ENCODE data around the gene SLBP. TPM values are rescaled to one million over a fixed set of nuclear protein-coding genes. Genes with fewer than 3 reads are reported as not detected.

SLBP gene
- total and polyA plus RNA-seq, 2 of the 8 experiments (the other 6 are each of a cell fraction or from before 2014, with no cell fraction given) = 44.1 to 49.0 TPM

DNA sequence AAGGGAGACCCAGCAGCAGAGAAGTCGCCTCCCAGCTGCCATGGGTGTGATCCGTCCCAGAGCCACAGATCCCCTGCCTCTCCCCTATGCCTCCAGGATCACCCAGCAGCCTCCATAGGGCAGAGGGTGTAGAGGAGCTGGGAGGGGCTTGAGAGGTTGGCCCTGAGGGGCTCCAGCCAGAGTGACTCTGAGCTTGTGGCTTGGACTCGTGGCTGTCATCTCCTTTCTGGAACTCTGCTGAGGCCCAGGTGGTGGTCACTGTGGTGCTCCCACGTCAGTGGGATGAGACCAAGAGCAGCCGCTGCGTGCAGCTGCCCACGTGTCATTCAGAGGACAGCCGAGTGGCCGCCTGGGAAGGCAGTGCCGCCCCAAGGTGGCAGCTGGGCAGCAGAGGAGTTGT is 13.4 kb upstream of the SLBP start:
- Histone ChIP-seq H2BK12ac (ENCODE audit: low read depth, low read length) (no peak overlapping the region), H3K9ac (replicated peaks in 1 of 4; ENCODE audit: extremely low read depth in 1 of 4, low read depth in 3 of 4, low read length in 3 of 4) (no peak overlapping the region), H3K14ac (ENCODE audit: insufficient read length) (no peak overlapping the region), H3K36me3 (ENCODE audit: control insufficient read depth in 2 of 4, insufficient read depth in 4 of 4, low read length in 3 of 4) (peaks cover 41 to 49% (median 45%) of the 10 kb centered on the region in 4 experiments), H3K4me1 (replicated peaks in 1 of 4; ENCODE audit: control insufficient read depth in 3 of 4, insufficient read depth in 4 of 4, low read length in 3 of 4) (peaks cover 0 to 12% (median 5%) of the 10 kb centered on the region in 4 experiments; a peak in 6 of 7 replicates), H3K18ac (ENCODE audit: extremely low read depth, low read length) (no peak overlapping the region), H3K79me1 (ENCODE audit: low read depth, low read length) (peaks cover 7% of the 10 kb centered on the region), H4K8ac (ENCODE audit: extremely low read depth, insufficient read depth, low read length) (no peak overlapping the region), H2AK5ac (ENCODE audit: low read depth, low read length) (no peak overlapping the region), H3K27ac (ENCODE audit: low read depth, low read length) (no peak overlapping the region), H3K9me3 (ENCODE audit: insufficient read depth in 2 of 2, low read depth in 1 of 2, low read length in 1 of 2) (no peaks in the 10 kb centered on the region), H3K4me3 (ENCODE audit: extremely low read depth in 1 of 4, insufficient read depth in 2 of 4, low read depth in 3 of 4, low read length in 4 of 4) (no peak overlapping the region), H3K23me2 (ENCODE audit: low read depth, low read length) (peaks cover 6% of the 10 kb centered on the region), H3K79me2 (ENCODE audit: control insufficient read depth in 1 of 2, insufficient read depth in 2 of 2, low read length in 2 of 2) (peaks cover 9 to 34% of the 10 kb centered on the region in 2 experiments; a peak in 3 of 4 replicates), H2BK20ac (ENCODE audit: low read length) (no peak overlapping the region), H4K5ac (ENCODE audit: insufficient read length, low read depth, low read length) (no peak overlapping the region), H3K4ac (replicated peaks; ENCODE audit: insufficient read length, low read depth, low read length) (no peak overlapping the region), H3K23ac (ENCODE audit: insufficient read length) (no peak overlapping the region), H3K4me2 (ENCODE audit: insufficient read depth in 1 of 2, low read depth in 2 of 2, low read length in 2 of 2) (no peak overlapping the region), H2AFZ (ENCODE audit: low read length) (no peak overlapping the region), H2BK15ac (ENCODE audit: low read length) (no peak overlapping the region), H4K91ac (replicated peaks; ENCODE audit: insufficient read length, low read length) (no peak overlapping the region), H2BK120ac (replicated peaks; ENCODE audit: low read depth, low read length) (no peak overlapping the region), H2BK5ac (ENCODE audit: low read depth, low read length) (no peak overlapping the region), H3K56ac (replicated peaks; ENCODE audit: insufficient read length, low read depth, low read length) (no peak overlapping the region), H4K20me1 (replicated peaks in 1 of 2; ENCODE audit: control insufficient read depth in 1 of 2, insufficient read depth in 2 of 2, low read length in 2 of 2) (peaks cover 24 to 33% of the 10 kb centered on the region in 2 experiments), H3K27me3 (replicated peaks in 1 of 4; ENCODE audit: control insufficient read depth in 3 of 4, extremely low read depth in 1 of 4, insufficient read depth in 3 of 4, low read length in 3 of 4) (no peaks in the 10 kb centered on the region)
- DNase-seq (ENCODE audit: low read depth in 1 of 2, low spot score in 2 of 2) (no peak), FAIRE-seq (no peak)
- POLR2A ChIA-PET (ENCODE audit: partially characterized antibody) = interaction anchor here (0.8 to 8.8 kb wide), 2 partner anchors 14 to 84 kb away, joined by 3 to 100 read pairs; partner anchors contain the start of gene SLBP
- 96% methylated on average over 10 of the region's 10 CpGs; no CpG with 5 or more reads in 1 of the 2 experiments for WGBS, 2 experiments (ENCODE audit: extremely low coverage in 1 of 2, insufficient coverage in 1 of 2, insufficient read length in 1 of 2, insufficient replicate concordance in 2 of 2, low coverage in 1 of 2, low lambda C conversion rate in 2 of 2, missing lambda C conversion rate in 1 of 2)
- CTCF ChIA-PET (ENCODE audit: partially characterized antibody) = interaction anchor here (1.0 to 18.6 kb wide), 11 partner anchors 11 to 109 kb away, joined by 3 to 326 read pairs (median 4); no protein-coding TSS in a partner anchor
- TF ChIP-seq GABPA (IDR thresholded peaks at IDR 0.05; ENCODE audit: borderline replicate concordance, insufficient read depth, low read length) (no peak), POLR2AphosphoS5 (IDR thresholded peaks at IDR 0.05; ENCODE audit: low read depth, low read length) (no peak)
- TF ChIP-seq, protein P1, sequence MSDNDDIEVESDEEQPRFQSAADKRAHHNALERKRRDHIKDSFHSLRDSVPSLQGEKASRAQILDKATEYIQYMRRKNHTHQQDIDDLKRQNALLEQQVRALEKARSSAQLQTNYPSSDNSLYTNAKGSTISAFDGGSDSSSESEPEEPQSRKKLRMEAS (IDR thresholded peaks at IDR 0.05) = no peak

All from H1 (cell line).